MM.1S (cell line): ENCODE measurements around the gene ADCY2.

ENCODE experiments used
- DNase-seq: peaks from one replicate; pipeline ENCODE4 v3.0.0-alpha.2; 2015
- H2AFZ ChIP-seq: fragments of 300-600 bp; sonication (generic); 2 replicates; pipeline ENCODE4 v1.6.0; 2016; ENCODE audit warnings: antibody characterized with exemption, low read length
- H3F3A ChIP-seq: fragments of 300-600 bp; sonication (generic); 2 replicates; pipeline ENCODE4 v1.6.1; 2016; ENCODE audit warnings: mild to moderate bottlenecking, antibody characterized with exemption, low read length, moderate library complexity, mixed read lengths; ENCODE audit not compliant: insufficient read depth
- H3K27ac ChIP-seq: fragments of 300-600 bp; sonication (generic); 2 replicates; pipeline ENCODE4 v1.5.1; 2016; ENCODE audit warnings: mild to moderate bottlenecking, low read length
- H3K27me3 ChIP-seq: fragments of 300-600 bp; sonication (generic); replicated peaks from 2 replicates; pipeline ENCODE4 v1.6.0; 2016; ENCODE audit warnings: low read length; ENCODE audit not compliant: insufficient read depth
- H3K36me3 ChIP-seq: fragments of 300-600 bp; sonication (generic); replicated peaks from 2 replicates; pipeline ENCODE4 v1.6.1; 2016; ENCODE audit warnings: mild to moderate bottlenecking, low read length, mixed read lengths; ENCODE audit not compliant: insufficient read depth
- H3K4me1 ChIP-seq: fragments of 300-600 bp; sonication (generic); 2 replicates; pipeline ENCODE4 v1.6.1; 2016; ENCODE audit warnings: low read length, mixed read lengths
- H3K4me2 ChIP-seq: fragments of 300-600 bp; sonication (generic); 2 replicates; pipeline ENCODE4 v1.6.0; 2016; ENCODE audit warnings: low read depth, low read length
- H3K4me3 ChIP-seq: fragments of 300-600 bp; sonication (generic); 2 replicates; pipeline ENCODE4 v1.5.1; 2016; ENCODE audit warnings: low read length, mixed read lengths
- H3K79me2 ChIP-seq: fragments of 300-600 bp; sonication (generic); 2 replicates; pipeline ENCODE4 v1.6.1; 2016; ENCODE audit warnings: mixed run types, low read length, mixed read lengths
- H3K9ac ChIP-seq: fragments of 300-600 bp; sonication (generic); 2 replicates; pipeline ENCODE4 v1.6.1; 2016; ENCODE audit warnings: low read length, mixed read lengths
- H3K9me2 ChIP-seq: fragments of 300-600 bp; sonication (generic); replicated peaks from 2 replicates; pipeline ENCODE4 v1.6.1; 2016; ENCODE audit warnings: mild to moderate bottlenecking, low read length, mixed read lengths; ENCODE audit not compliant: insufficient read depth
- H3K9me3 ChIP-seq: fragments of 300-600 bp; sonication (generic); replicated peaks from 2 replicates; pipeline ENCODE4 v1.6.1; 2016; ENCODE audit warnings: mild to moderate bottlenecking, low read length, mixed read lengths; ENCODE audit not compliant: insufficient read depth
- H4K20me1 ChIP-seq: fragments of 300-600 bp; sonication (generic); 2 replicates; pipeline ENCODE4 v1.6.1; 2016; ENCODE audit warnings: mild to moderate bottlenecking, low read length, moderate library complexity, mixed read lengths; ENCODE audit not compliant: insufficient read depth
- EZH2 ChIP-seq: fragments of 300-600 bp; sonication (generic); optimal IDR thresholded peaks from 2 replicates; pipeline ENCODE3; 2017; ENCODE audit warnings: low read depth, mild to moderate bottlenecking, antibody characterized with exemption, low read length, mixed read lengths
- EZH2phosphoT487 ChIP-seq: fragments of 300-600 bp; sonication (generic); IDR thresholded peaks from 2 replicates; pipeline ENCODE4 v1.6.1; 2018; ENCODE audit warnings: antibody characterized with exemption, low read length
- TF ChIP-seq, protein P1 (sequence below): fragments of 300-600 bp; sonication (generic); IDR thresholded peaks from 2 replicates; pipeline ENCODE4 v1.5.1; 2016; ENCODE audit warnings: antibody characterized with exemption, low read length, mixed read lengths

The ADCY2 gene

DNA sequence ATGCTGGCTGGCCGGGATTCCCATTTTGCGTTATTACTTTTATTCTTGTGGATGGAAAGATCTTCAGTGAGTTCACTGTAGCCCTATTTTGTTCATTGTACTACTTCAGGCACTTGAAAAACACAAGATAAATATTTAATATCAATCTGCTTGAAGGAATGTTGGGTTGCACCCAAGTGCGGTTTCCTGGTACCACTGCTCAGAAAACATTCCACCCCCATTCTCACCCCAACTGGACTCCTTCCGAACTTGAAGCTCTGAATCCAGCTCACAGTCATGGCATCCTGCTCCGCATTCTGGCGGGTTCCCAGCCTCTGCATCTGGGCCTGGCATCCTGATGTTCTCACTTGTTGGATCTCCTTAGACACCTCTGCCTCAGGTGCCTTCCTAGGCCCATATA is 351.8 kb downstream of the ADCY2 start:
- Histone ChIP-seq H3K9ac (no peak overlapping the region), H3K4me2 (no peak overlapping the region), H3K79me2 (no peaks in the 10 kb centered on the region), H3K9me3 (no peaks in the 10 kb centered on the region), H2AFZ (no peak overlapping the region), H3K27me3 (no peaks in the 10 kb centered on the region), H3K36me3 (no peaks in the 10 kb centered on the region), H3K9me2 (no peaks in the 10 kb centered on the region), H3K27ac (no peak overlapping the region), H3F3A (no peaks in the 10 kb centered on the region), H3K4me1 (no peaks in the 10 kb centered on the region), H4K20me1 (no peaks in the 10 kb centered on the region), H3K4me3 (no peak overlapping the region)
- TF ChIP-seq EZH2phosphoT487: no peak
- TF ChIP-seq, protein P1, sequence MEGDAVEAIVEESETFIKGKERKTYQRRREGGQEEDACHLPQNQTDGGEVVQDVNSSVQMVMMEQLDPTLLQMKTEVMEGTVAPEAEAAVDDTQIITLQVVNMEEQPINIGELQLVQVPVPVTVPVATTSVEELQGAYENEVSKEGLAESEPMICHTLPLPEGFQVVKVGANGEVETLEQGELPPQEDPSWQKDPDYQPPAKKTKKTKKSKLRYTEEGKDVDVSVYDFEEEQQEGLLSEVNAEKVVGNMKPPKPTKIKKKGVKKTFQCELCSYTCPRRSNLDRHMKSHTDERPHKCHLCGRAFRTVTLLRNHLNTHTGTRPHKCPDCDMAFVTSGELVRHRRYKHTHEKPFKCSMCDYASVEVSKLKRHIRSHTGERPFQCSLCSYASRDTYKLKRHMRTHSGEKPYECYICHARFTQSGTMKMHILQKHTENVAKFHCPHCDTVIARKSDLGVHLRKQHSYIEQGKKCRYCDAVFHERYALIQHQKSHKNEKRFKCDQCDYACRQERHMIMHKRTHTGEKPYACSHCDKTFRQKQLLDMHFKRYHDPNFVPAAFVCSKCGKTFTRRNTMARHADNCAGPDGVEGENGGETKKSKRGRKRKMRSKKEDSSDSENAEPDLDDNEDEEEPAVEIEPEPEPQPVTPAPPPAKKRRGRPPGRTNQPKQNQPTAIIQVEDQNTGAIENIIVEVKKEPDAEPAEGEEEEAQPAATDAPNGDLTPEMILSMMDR: no peak
- TF ChIP-seq EZH2: no peak
- DNase-seq: no peak

GRCh38 chr5:7749626-7750025 is 353.7 kb downstream of the ADCY2 start:
- TF ChIP-seq EZH2phosphoT487 (no peak), EZH2 (no peak)
- TF ChIP-seq, protein P1: no peak
- no peak overlapping the region for H3K4me3 ChIP-seq
- no peaks in the 10 kb centered on the region for H3K9me2 ChIP-seq
- H3K27ac ChIP-seq: no peak overlapping the region
- DNase-seq: no peak
- no peaks in the 10 kb centered on the region for H3F3A ChIP-seq
- H3K36me3 ChIP-seq: no peaks in the 10 kb centered on the region
- no peaks in the 10 kb centered on the region for H3K79me2 ChIP-seq
- H3K4me2 ChIP-seq: no peak overlapping the region
- H3K4me1 ChIP-seq: no peaks in the 10 kb centered on the region
- no peak overlapping the region for H2AFZ ChIP-seq
- H3K9ac ChIP-seq: no peak overlapping the region
- H3K27me3 ChIP-seq: no peaks in the 10 kb centered on the region
- no peaks in the 10 kb centered on the region for H4K20me1 ChIP-seq
- H3K9me3 ChIP-seq: no peaks in the 10 kb centered on the region

DNA sequence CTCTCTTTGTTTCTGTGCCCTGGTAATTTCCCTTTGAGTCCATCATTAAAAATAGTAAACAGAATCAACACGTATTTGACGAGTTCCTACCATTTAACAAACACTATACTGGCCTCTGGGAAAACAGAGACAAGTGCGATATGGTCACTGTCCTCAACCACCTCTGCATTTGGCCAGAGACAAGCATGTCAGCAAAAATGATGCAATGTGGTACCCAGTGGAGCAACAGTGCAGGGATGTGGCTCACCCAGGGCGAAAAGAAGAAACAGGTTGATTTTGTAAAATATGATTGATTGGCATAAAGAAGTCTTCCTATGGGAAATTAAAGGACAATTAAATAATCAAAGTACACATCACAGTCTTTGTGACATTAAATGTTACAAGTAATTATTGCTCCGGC is 355.9 kb downstream of the ADCY2 start:
- H3K79me2 ChIP-seq: no peaks in the 10 kb centered on the region
- H3K4me3 ChIP-seq: no peak overlapping the region
- no peaks in the 10 kb centered on the region for H3K9me3 ChIP-seq
- no peak overlapping the region for H2AFZ ChIP-seq
- H4K20me1 ChIP-seq: no peaks in the 10 kb centered on the region
- no peaks in the 10 kb centered on the region for H3K27me3 ChIP-seq
- H3K4me2 ChIP-seq: no peak overlapping the region
- TF ChIP-seq, protein P1: no peak
- TF ChIP-seq EZH2phosphoT487 (no peak), EZH2 (no peak)
- H3K4me1 ChIP-seq: no peaks in the 10 kb centered on the region
- H3K9ac ChIP-seq: no peak overlapping the region
- no peaks in the 10 kb centered on the region for H3K9me2 ChIP-seq
- no peaks in the 10 kb centered on the region for H3K36me3 ChIP-seq
- no peak for DNase-seq
- H3F3A ChIP-seq: no peaks in the 10 kb centered on the region
- no peak overlapping the region for H3K27ac ChIP-seq

DNA sequence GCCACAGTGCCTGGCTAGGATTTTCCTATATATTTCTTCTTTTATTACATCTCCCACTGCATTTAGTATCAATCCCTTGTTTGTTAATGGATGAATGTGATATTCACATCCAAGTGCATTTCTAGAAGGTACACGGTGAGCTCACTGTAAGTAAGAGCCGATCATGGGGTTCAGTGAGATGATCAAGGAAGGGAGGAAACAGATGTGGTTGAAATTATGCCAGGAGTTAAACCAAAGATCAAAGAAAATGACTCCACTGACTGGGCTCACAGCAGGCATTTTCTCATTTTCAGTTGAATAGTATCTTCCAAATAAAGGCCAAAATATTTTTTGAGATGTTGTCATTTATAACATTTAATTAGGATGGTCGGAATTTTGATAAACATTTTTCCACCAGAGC is 357.2 kb downstream of the ADCY2 start:
- Histone ChIP-seq H2AFZ (no peak overlapping the region), H3F3A (no peaks in the 10 kb centered on the region)

More for the DNA sequence above, 357.2 kb downstream of the ADCY2 start:
- H3K9me2 ChIP-seq: no peaks in the 10 kb centered on the region
- H3K79me2 ChIP-seq: no peaks in the 10 kb centered on the region
- no peaks in the 10 kb centered on the region for H3K36me3 ChIP-seq
- no peak overlapping the region for H3K4me2 ChIP-seq
- H3K4me1 ChIP-seq: no peaks in the 10 kb centered on the region
- H3K27me3 ChIP-seq: no peaks in the 10 kb centered on the region
- TF ChIP-seq, protein P1: no peak
- no peak overlapping the region for H3K9ac ChIP-seq
- H4K20me1 ChIP-seq: no peaks in the 10 kb centered on the region
- H3K9me3 ChIP-seq: no peaks in the 10 kb centered on the region
- H3K27ac ChIP-seq: no peak overlapping the region
- no peak for DNase-seq
- no peak overlapping the region for H3K4me3 ChIP-seq
